ENCODE results near the gene TTC24.
A peak's percentile ranks its signal among the peaks of the same experiment; 100 is the strongest.
"Not testable (repeated sequence)": the region's sequence is repeated elsewhere in the genome, so short reads cannot be mapped to it uniquely, and the experiment has no call there.

Gene TTC24

DNA sequence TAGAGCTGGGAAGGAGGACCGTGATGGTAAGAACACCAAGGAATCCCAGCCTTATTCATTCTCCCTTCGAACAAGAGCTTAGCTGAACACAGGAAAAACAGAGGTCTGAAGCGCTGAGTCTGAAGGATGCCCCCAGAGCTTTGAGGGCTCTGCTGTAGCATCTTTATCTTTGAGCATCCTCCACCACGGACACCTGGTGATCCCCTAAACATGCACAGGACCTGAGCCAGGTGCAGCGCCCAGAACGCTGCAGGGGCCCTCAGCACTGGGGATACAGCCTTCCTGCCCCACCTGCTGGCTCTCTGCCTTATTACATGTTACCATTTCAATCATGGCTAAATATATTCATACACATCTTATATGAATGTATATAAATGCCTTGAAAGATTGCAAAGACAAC is 29.5 kb downstream of the TTC24 start:
- DNase-seq (ENCODE audit: low spot score): peak; percentile 58

DNA sequence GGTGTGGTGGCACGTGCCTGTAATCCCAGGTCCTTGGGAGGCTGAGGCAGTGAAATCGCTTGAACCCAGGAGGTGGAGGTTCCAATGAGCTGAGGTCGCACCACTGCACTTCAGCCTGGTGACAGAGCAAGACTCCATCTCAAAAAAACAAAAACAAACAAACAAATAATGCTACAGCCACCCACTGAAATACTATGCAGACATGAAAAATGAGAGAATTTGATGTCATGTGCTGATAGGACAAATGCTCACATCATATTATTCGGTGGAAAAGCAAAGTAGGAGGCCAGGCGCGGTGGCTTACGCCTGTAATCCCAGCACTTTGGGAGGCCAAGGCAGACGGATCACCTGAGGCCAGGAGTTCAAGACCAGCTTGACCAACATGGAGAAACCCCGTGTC is 30.5 kb downstream of the TTC24 start:
- not testable (repeated sequence) for DNase-seq (ENCODE audit: low spot score)

DNA sequence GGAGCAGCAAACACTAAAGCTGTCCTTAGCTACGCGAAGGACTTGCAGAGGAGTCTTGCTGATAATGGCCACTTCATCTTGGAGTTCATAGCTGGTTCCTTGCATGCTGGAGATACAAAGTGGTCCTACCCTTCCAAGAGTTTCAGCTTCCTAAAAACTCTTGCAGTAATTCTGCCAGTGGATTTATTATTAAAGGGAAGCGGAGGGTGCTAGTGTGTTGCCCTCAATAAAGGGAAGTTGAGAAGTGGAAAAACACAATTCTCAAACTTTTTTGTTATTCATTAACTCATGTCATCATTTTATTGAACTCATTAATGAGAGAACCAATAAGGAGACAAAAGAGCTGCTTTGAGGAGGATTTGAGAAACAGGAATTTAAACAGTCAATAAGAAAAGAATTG is 33.1 kb downstream of the TTC24 start:
- no peak for DNase-seq (ENCODE audit: low spot score)

DNA sequence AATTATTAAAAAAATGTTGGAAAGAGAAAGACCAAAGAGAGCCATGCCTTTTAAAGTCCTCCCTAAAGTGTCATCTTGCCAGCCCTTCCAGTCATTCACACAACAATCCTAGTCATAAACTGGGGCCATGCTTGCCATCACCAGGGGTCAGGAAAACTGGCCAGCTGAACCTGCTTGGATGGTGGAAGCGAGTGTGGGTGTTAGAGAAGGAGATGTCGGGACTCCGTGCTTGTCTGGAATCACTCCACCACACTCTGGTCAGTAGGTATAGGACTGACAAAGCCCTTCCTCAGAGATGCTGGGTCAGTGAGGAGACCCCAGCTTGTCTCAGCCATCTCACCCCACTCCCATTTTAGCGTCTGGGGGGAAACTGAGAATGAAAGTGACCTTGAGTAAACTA is 36.4 kb downstream of the TTC24 start:
- DNase-seq (ENCODE audit: low spot score): no peak

DNA sequence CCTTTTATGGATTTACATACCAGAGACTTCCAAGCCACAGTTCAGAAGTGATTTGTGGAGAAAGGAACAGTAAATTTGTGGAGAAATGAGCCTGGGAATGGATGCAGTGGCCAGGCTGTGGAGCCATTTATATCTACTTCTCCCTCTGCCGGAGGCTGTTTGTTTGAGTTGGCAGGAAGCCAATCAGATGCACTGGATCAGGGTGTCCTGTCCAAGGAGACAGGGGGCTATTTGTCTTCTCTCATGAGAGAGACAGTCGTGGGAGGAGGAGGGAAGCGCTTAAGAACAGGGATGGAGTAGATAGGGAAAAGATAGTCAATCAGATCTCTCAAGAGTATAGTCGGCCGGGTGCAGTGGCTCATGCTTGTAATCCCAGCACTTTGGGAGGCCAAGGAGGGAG is 36.9 kb downstream of the TTC24 start:
- DNase-seq (ENCODE audit: low spot score): no peak

DNA sequence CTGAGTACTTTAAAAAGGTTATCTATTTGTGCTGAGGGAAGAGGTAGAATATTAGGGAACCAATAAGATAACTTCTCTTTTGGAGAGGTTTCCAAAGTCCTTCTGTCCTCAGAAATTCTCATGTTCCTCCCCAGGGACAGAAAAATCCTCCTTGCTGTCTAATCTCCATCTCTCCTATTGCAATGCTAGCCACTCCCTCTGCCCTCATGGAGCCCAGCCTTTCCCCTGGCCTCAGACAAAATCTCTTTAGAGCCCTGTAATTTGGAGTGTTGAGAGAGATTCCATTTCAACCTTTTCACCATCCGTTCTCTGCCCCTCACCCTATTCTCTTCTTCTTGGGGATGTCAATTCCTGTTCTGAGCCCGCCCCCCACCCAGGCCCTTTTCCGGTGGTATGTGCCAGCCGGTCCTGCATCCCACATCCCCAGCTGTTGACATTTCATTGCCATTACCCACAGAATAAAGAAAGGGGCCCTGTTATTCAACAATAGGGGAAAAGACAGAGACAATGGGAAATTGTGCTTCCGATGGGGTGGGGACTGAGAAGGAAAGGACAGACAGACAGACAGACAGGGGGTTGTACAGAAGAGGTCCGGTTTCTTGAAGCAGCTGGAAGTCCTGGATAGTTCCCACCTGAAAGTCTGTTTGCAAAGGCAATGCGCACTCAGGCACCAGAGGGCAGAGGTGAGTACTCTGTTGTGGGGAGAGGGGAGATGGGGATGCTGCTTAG is 39.5 kb downstream of the TTC24 start, which contains the start of gene HAPLN2:
HAPLN2 (plus strand) TSS at position 563 of the 729 bp plus-strand sequence. CDS start 4,076 bp downstream, outside the sequence.
- DNase-seq (ENCODE audit: low spot score): no peak

DNA sequence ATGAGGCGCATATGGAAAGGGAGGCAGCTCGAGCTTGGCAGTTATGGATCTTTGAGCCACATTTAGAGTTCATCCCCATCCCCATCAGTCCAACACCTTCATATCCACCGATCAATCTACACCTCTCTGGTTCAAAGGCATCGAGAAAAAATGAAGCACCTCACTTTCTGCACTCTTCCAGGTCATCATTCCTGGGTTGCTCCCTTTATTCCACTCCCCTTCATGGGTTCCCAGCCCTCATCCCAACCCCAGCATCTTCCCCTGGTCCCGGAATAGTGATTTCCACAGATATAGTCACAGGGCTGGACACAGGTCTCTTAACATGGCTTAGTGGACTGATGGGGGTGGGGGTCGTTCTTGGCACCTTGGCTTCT is 40.0 kb downstream of the TTC24 start:
- DNase-seq (ENCODE audit: low spot score): no peak

DNA sequence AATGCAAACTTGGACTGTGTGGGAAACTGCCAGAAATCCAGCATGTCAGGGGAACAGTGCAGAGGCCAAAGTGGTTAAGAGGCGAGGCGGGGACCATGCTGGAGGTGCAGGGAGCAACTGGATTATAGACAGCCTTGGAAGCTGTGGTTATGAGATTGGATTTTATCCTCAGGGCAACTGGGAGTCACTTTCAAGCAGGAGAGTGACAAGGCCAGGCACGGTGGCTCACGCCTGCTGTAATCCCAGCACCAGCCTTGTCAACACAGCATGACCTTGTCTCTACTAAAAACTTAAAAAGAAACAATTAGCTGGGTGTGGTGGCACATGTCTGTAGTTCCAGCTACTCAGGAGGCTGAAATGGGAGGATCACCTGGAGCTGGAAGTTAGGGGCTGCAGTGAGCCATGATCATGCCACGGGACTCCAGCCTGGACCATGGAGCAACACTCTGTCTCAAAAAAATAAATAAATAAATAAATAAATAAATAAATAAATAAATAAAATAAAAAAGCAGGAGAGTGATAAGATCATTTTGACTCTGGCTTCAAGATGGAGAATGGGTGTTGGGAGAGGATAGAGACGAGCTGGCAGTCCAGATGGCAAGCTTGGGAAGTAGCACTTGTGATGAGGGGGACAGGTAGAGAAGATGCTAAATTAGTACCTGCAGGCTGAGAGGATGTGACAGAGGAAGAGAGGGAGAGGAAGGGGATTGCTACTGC is 43.2 kb downstream of the TTC24 start:
- DNase-seq (ENCODE audit: low spot score): no peak

DNA sequence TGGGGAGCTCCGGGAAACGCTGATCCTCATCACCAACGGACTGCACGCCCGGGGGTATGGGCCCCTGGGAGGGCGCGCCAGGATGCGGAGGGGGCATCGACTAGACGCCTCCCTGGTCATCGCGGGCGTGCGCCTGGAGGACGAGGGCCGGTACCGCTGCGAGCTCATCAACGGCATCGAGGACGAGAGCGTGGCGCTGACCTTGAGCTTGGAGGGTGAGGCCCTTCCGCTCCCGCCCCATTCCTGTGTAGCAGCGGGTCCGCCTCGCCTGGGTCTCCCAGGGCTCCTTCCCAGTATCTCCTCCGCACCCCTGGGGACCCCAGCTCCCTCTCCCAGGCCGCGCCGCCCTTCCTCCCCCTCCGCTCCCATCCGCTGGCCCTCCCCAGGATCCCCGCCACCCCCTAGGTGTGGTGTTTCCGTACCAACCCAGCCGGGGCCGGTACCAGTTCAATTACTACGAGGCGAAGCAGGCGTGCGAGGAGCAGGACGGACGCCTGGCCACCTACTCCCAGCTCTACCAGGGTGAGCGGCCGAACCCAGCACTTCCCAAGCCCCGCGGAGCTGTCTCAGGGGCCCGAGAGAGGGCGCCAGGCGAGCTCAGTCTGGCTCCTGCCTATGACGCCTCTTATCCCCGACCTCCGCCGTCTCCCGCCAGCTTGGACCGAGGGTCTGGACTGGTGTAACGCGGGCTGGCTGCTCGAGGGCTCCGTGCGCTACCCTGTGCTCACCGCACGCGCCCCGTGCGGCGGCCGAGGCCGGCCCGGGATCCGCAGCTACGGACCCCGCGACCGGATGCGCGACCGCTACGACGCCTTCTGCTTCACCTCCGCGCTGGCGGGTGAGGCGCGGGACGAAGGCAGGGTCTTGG is 44.7 kb downstream of the TTC24 start:
- peak; percentile 25 for DNase-seq (ENCODE audit: low spot score)

DNA sequence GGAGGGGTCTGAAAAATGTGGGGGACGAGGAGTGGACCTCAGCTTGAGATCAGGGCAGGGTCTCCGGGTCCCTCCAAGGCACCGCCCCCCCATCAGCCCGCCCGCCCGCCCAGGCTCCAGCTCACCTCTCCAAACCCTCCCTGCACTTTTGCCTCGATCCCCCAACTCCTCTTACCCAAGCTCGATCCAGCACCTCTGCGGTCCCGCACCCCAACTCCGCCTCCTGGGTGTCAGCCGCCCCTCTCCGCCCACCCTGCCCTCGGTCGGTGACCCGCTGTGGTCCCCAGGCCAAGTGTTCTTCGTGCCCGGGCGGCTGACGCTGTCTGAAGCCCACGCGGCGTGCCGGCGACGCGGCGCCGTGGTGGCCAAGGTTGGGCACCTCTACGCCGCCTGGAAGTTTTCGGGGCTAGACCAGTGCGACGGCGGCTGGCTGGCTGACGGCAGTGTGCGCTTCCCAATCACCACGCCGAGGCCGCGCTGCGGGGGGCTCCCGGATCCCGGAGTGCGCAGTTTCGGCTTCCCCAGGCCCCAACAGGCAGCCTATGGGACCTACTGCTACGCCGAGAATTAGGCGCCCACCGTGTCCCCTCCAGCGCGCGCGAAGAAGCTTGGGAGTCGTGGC is 45.4 kb downstream of the TTC24 start:
- DNase-seq (ENCODE audit: low spot score): no peak

DNA sequence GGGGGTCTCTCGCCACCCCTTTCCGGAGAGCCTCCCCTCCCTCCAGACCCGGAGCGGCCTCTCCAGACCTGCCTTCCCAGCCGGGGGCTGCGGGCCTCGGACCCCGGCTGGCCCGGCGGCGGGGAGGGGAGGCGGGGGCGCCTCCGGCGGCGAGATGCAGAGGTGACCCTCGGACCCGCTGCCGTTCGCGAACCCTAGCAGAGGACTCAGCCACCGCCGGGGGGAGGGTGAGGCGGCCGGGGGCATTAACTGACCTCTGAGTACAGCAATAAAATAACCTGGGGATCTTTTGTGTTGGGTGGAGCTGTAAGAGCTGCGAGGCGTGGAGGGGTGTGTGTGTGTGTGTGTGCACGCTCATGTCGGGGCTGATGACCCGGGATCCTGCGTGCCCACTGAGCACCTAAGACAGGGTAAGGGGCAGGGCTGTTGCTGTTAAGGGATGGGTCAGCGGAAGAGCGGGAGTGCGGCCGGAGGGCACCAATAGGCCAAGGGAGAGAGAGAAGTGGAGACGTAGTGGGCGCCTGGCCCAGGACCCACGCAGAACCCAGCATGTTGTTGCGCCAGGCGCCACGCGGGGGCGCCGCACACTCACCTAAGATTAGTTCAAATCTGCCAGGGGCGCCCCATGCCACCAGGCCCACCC is 46.0 kb downstream of the TTC24 start:
- DNase-seq (ENCODE audit: low spot score): peak; percentile 60

DNA sequence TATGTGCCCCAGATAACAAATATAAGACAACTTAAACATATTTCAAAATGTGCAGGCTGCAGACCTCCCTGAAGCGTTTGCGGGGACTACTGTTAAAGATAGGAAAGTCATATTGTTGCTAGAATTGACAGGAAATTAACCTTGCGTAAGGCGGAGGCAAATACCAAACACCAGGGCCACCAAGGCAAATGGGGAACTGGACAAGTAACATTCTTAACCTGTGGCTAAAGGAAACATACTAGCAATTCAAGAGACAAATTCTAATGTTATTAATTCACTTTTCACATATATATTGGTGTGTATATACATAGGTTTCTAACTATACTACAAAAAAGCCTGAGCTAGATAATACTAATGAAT is 46.5 kb downstream of the TTC24 start:
- no peak for DNase-seq (ENCODE audit: low spot score)

DNA sequence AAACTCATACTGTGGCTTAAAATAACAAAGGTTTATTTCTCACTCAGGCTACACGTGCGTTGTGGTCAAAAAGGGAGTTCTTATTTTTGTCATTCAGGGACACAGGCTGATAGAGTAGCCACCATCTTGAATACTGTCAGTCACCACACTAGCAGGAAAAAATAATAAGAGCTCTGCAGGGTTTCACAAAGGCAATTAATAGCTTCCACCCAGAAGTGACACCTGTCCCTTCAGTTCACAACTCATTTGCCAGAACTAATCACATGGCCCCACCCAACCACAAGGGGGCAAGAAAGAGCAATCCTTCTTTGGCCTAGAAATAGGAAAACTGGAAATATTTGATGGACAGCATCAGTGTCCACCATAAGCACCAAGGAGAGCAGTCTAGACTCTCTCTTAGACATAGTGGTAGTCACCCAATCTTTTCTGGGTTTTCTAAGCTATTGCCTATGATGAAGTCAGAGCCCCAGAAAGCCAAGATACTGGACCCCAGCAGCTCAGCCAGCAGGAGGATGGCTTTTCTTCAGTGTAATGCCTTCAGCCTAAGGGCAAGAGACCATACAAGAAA is 47.9 kb downstream of the TTC24 start:
- DNase-seq (ENCODE audit: low spot score): peak; percentile 40

DNA sequence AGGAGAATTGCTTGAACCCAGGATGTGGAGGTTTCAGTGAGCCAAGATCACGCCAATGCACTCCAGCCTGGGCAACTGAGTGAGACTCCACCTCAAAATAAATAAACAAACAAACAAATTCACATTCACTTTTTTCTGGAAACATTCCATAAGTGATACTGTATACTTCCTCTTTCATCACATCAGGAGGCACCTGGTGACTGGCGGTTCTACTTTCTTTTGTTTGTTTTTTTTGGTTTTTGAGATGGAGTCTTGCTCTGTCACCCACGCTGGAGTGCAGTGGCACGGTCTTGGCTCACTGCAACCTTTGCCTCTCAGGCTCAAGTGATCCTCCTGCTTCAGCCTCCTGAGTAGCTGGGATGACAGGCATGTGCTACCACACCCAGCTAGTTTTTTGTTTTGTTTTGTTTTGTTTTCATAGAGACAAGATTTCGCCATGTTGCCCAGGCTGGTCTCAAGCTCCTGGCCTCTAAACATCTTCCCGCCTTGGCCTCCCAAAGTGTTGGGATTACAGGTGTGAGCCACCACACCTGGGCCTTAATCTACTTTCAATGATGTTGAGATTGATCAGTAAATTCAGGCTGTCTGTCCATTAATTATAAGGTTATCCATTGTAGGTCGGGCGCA is 50.4 kb downstream of the TTC24 start:
- DNase-seq (ENCODE audit: low spot score): no peak

DNA sequence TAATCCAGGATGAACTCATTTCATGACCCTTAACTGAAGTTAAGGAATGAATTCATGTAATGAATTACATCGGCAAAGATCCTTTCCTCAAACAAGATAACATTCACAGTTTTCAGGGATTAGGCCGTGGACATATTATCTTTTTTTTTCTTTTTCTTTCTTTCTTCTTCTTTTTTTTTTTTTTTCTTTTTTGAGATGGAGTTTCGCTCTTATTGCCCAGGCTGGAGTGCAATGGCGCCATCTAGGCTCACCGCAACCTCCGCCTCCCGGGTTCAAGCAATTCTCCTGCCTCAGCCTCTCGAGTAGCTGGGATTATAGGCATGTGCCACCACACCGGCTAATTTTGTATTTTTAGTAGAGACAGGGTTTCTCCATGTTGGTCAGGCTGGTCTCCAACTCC is 51.6 kb downstream of the TTC24 start:
- DNase-seq (ENCODE audit: low spot score): not testable (repeated sequence)

DNA sequence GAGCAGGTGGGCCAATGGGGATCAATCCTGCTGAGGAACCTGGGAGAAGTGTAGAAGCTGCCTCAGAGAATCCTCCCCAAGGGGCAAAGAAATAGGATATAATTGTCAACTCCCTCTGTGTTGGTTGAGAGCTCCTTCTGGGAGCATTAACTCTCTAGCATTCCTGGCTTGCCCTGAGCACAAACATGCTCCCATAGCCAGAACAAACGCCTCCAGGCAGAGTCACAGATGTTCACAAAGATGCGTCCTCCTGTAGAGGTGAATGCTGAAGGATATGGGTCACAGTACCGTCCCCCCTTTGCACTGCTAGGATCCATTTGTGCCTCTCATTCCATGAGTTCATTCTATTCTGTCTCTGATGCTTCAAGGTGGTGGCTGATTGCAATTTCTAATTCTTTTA is 52.8 kb downstream of the TTC24 start:
- DNase-seq (ENCODE audit: low spot score): no peak
